MM.1S (cell line): ENCODE data around the gene PARP8.

ENCODE experiments used
- DNase-seq: peaks from one replicate; pipeline ENCODE4 v3.0.0-alpha.2; 2015
- H2AFZ ChIP-seq: fragments of 300-600 bp; sonication (generic); 2 replicates; pipeline ENCODE4 v1.6.0; 2016; ENCODE audit warnings: antibody characterized with exemption, low read length
- H3F3A ChIP-seq: fragments of 300-600 bp; sonication (generic); 2 replicates; pipeline ENCODE4 v1.6.1; 2016; ENCODE audit warnings: mild to moderate bottlenecking, antibody characterized with exemption, low read length, moderate library complexity, mixed read lengths; ENCODE audit not compliant: insufficient read depth
- H3K27ac ChIP-seq: fragments of 300-600 bp; sonication (generic); 2 replicates; pipeline ENCODE4 v1.5.1; 2016; ENCODE audit warnings: mild to moderate bottlenecking, low read length
- H3K27me3 ChIP-seq: fragments of 300-600 bp; sonication (generic); replicated peaks from 2 replicates; pipeline ENCODE4 v1.6.0; 2016; ENCODE audit warnings: low read length; ENCODE audit not compliant: insufficient read depth
- H3K36me3 ChIP-seq: fragments of 300-600 bp; sonication (generic); replicated peaks from 2 replicates; pipeline ENCODE4 v1.6.1; 2016; ENCODE audit warnings: mild to moderate bottlenecking, low read length, mixed read lengths; ENCODE audit not compliant: insufficient read depth
- H3K4me1 ChIP-seq: fragments of 300-600 bp; sonication (generic); 2 replicates; pipeline ENCODE4 v1.6.1; 2016; ENCODE audit warnings: low read length, mixed read lengths
- H3K4me2 ChIP-seq: fragments of 300-600 bp; sonication (generic); 2 replicates; pipeline ENCODE4 v1.6.0; 2016; ENCODE audit warnings: low read depth, low read length
- H3K4me3 ChIP-seq: fragments of 300-600 bp; sonication (generic); 2 replicates; pipeline ENCODE4 v1.5.1; 2016; ENCODE audit warnings: low read length, mixed read lengths
- H3K79me2 ChIP-seq: fragments of 300-600 bp; sonication (generic); 2 replicates; pipeline ENCODE4 v1.6.1; 2016; ENCODE audit warnings: mixed run types, low read length, mixed read lengths
- H3K9ac ChIP-seq: fragments of 300-600 bp; sonication (generic); 2 replicates; pipeline ENCODE4 v1.6.1; 2016; ENCODE audit warnings: low read length, mixed read lengths
- H3K9me2 ChIP-seq: fragments of 300-600 bp; sonication (generic); replicated peaks from 2 replicates; pipeline ENCODE4 v1.6.1; 2016; ENCODE audit warnings: mild to moderate bottlenecking, low read length, mixed read lengths; ENCODE audit not compliant: insufficient read depth
- H3K9me3 ChIP-seq: fragments of 300-600 bp; sonication (generic); replicated peaks from 2 replicates; pipeline ENCODE4 v1.6.1; 2016; ENCODE audit warnings: mild to moderate bottlenecking, low read length, mixed read lengths; ENCODE audit not compliant: insufficient read depth
- H4K20me1 ChIP-seq: fragments of 300-600 bp; sonication (generic); 2 replicates; pipeline ENCODE4 v1.6.1; 2016; ENCODE audit warnings: mild to moderate bottlenecking, low read length, moderate library complexity, mixed read lengths; ENCODE audit not compliant: insufficient read depth
- EZH2 ChIP-seq: fragments of 300-600 bp; sonication (generic); optimal IDR thresholded peaks from 2 replicates; pipeline ENCODE3; 2017; ENCODE audit warnings: low read depth, mild to moderate bottlenecking, antibody characterized with exemption, low read length, mixed read lengths
- EZH2phosphoT487 ChIP-seq: fragments of 300-600 bp; sonication (generic); IDR thresholded peaks from 2 replicates; pipeline ENCODE4 v1.6.1; 2018; ENCODE audit warnings: antibody characterized with exemption, low read length
- TF ChIP-seq, protein P1 (sequence below): fragments of 300-600 bp; sonication (generic); IDR thresholded peaks from 2 replicates; pipeline ENCODE4 v1.5.1; 2016; ENCODE audit warnings: antibody characterized with exemption, low read length, mixed read lengths

Gene PARP8

DNA sequence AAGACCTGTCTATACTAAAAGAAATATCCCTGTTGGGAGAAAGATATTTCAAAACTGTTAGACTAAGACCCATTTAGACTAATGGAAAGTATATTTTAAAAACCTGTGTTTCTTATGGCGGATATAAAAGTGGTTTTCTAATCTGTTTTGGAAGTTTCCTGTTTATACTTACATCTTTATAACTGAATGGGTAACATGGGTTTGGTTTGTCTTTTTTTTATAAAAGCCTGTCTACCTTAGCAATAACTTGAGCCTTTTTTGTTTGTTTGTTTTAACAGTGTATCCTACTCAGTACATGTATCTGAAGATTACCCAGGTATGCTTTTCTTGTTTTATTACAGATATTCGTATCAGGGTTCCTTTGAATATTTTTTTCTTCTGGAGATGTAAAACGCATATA, 83.4 kb downstream of the PARP8 start:
- DNase-seq, result no peak
- H3K9me3 ChIP-seq, result no peaks in the 10 kb centered on the region
- no peak overlapping the region for H2AFZ ChIP-seq
- H3K9me2 ChIP-seq, result no peaks in the 10 kb centered on the region
- no peak overlapping the region for H3K4me3 ChIP-seq
- no peaks in the 10 kb centered on the region for H3F3A ChIP-seq
- no peaks in the 10 kb centered on the region for H3K27me3 ChIP-seq
- peaks cover 13% of the 10 kb centered on the region for H3K79me2 ChIP-seq
- H3K4me1 ChIP-seq, result no peaks in the 10 kb centered on the region
- no peak overlapping the region for H3K27ac ChIP-seq
- H3K36me3 ChIP-seq, result no peaks in the 10 kb centered on the region
- no peak for TF ChIP-seq EZH2
- TF ChIP-seq, protein P1, sequence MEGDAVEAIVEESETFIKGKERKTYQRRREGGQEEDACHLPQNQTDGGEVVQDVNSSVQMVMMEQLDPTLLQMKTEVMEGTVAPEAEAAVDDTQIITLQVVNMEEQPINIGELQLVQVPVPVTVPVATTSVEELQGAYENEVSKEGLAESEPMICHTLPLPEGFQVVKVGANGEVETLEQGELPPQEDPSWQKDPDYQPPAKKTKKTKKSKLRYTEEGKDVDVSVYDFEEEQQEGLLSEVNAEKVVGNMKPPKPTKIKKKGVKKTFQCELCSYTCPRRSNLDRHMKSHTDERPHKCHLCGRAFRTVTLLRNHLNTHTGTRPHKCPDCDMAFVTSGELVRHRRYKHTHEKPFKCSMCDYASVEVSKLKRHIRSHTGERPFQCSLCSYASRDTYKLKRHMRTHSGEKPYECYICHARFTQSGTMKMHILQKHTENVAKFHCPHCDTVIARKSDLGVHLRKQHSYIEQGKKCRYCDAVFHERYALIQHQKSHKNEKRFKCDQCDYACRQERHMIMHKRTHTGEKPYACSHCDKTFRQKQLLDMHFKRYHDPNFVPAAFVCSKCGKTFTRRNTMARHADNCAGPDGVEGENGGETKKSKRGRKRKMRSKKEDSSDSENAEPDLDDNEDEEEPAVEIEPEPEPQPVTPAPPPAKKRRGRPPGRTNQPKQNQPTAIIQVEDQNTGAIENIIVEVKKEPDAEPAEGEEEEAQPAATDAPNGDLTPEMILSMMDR, result no peak
- H4K20me1 ChIP-seq, result no peaks in the 10 kb centered on the region
- no peak overlapping the region for H3K4me2 ChIP-seq
- H3K9ac ChIP-seq, result no peak overlapping the region

DNA sequence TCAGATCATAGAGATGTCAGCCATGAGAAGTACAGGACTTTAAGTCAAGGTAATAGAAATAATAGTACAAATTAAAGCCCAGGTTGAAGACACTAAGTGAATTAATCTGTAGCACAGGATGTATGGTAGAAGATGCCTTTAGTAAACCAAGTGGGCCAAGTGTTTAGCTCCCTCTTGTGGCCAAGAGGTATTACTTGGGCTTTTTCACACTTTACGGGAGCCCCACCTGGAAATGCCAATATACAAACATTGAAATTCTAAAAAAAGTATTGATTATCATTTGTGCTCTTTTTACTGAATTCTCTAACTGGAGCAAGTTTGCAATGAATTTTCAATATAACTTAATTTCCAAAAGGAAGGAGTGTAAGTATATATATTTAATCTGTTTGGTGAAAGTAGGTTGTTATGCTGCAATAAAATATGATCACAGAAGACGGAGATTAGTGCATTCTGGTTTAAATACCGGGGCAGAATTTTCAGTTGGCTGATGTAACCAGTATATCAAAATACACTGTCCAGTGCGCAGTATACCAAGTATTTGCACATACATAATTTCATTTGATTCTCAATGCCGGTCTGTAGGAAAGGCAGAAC, 84.7 kb downstream of the PARP8 start:
- Histone ChIP-seq H3K4me2 (no peak overlapping the region), H3K9ac (no peak overlapping the region), H3K36me3 (no peaks in the 10 kb centered on the region), H3K4me1 (no peaks in the 10 kb centered on the region), H4K20me1 (no peaks in the 10 kb centered on the region), H2AFZ (no peak overlapping the region), H3K4me3 (no peak overlapping the region), H3K9me3 (no peaks in the 10 kb centered on the region), H3K9me2 (no peaks in the 10 kb centered on the region), H3K79me2 (peaks cover 3% of the 10 kb centered on the region), H3K27ac (no peak overlapping the region), H3K27me3 (no peaks in the 10 kb centered on the region), H3F3A (no peaks in the 10 kb centered on the region)
- DNase-seq, result peak; percentile 73
- no peak for TF ChIP-seq EZH2phosphoT487
- TF ChIP-seq, protein P1, result peak; percentile 81

GRCh38 chr5:50752800-50753199, 86.4 kb downstream of the PARP8 start:
- no peak for DNase-seq
- TF ChIP-seq EZH2 (no peak), EZH2phosphoT487 (no peak)
- TF ChIP-seq, protein P1, result no peak
- Histone ChIP-seq H3K79me2 (0 out of 2 replicates have a peak, but pooled peaks cover 3% of the 10 kb centered on the region), H3K27me3 (no peaks in the 10 kb centered on the region), H4K20me1 (no peaks in the 10 kb centered on the region), H3K4me3 (no peak overlapping the region), H3K9me3 (no peaks in the 10 kb centered on the region), H3K4me2 (no peak overlapping the region), H3K36me3 (no peaks in the 10 kb centered on the region), H3K9ac (no peak overlapping the region), H3K27ac (no peak overlapping the region), H3K9me2 (no peaks in the 10 kb centered on the region), H2AFZ (no peak overlapping the region), H3K4me1 (no peaks in the 10 kb centered on the region), H3F3A (no peaks in the 10 kb centered on the region)
